Hepatocyte (in vitro differentiated cells): ENCODE data around the gene STIM1.

Experiments used
- CTCF ChIP-seq: fragments of 200-600 bp; sonication (generic); IDR thresholded peaks from 2 replicates; pipeline ENCODE4 v1.5.1; 2016; ENCODE audit warnings: antibody characterized with exemption, mild to moderate bottlenecking; ENCODE audit not compliant: poor library complexity
- EZH2 ChIP-seq: fragments of 200-600 bp; sonication (generic); IDR thresholded peaks from 2 replicates; pipeline ENCODE4 v1.6.1; 2016; ENCODE audit warnings: antibody characterized with exemption, mild to moderate bottlenecking, borderline replicate concordance
- EZH2phosphoT487 ChIP-seq: fragments of 200-600 bp; sonication (generic); IDR thresholded peaks from one replicate; pipeline ENCODE4 v1.6.1; 2018; ENCODE audit warnings: antibody characterized with exemption, mild to moderate bottlenecking, low read depth, moderate library complexity; ENCODE audit not compliant: unreplicated experiment, severe bottlenecking

- no peak for TF ChIP-seq CTCF
- no peak for TF ChIP-seq EZH2
- TF ChIP-seq EZH2phosphoT487, result no peak
Measured at GRCh38 chr11:3967695-3968094, 112.2 kb downstream of the STIM1 start.
